GM19463 (cell line): ENCODE measurements around the gene CDC42EP2.

Source experiments
- ATAC-seq: cut with Tn5 transposase; IDR thresholded peaks from one replicate; pipeline ENCODE4 v1.9.1; 2021; ENCODE audit warnings: mild to moderate bottlenecking, moderate library complexity; ENCODE audit not compliant: unreplicated experiment

CDC42EP2 gene, protein sequence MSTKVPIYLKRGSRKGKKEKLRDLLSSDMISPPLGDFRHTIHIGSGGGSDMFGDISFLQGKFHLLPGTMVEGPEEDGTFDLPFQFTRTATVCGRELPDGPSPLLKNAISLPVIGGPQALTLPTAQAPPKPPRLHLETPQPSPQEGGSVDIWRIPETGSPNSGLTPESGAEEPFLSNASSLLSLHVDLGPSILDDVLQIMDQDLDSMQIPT

GRCh38 chr11:65314501-65315203 is at the start of gene CDC42EP2:
Gene CDC42EP2 (plus strand): TSS chr11:65314866. CDS start chr11:65320899, 6,033 bp downstream.
- peak; percentile 83 for ATAC-seq

GRCh38 chr11:65266210-65266609 is 48.5 kb upstream of the CDC42EP2 start:
- ATAC-seq = no peak

- ATAC-seq = no peak
Measured at GRCh38 chr11:65274735-65275682, 39.7 kb upstream of the CDC42EP2 start.

DNA sequence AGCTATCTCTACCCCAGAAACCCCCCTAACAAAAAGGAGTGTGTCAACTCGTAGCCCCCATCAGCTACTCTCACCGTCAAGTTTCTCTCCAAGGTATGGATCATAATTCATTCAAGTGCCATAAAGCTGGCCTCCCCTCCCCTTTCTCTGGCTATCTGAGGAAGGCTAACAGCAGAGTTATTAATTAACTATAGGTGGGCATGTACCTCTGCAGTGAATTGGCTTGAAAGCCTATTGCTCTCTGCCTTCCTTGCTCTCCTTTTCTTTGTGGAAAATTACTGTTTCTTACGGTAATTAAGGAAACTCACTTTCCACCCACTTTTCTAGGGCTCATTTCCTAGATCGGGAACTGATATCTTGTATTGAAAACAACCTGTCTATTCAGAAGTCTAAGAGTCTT is 38.8 kb upstream of the CDC42EP2 start:
- ATAC-seq = no peak

DNA sequence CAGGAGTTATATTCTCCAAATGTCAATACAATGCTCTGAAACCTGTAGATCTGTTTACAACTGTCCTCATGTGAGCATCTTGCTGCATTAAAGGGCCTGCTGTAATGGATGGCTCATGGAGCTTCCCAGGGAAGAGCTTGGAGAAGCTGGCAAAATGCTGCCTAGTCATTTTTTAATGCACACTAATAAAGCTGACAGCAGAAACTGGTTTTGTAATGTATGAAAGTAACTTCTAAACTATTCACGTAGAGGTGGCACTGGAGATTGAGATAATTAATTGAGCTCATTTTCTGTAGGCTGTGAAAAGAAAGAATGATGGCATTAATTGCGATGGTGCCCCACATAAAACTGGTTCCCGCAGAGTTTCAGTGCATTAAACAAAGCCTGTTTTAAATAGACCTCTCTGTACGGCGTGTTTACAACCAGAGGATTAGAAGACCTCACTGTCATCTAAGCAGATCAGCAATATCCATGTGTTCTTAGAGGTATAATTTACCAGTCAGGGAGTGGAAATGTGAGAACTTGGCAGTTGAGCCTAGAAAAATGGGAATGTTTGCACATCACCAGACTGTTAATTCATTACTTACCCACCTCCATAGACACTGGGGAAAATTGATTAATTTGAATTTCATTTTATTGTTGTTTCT is 36.9 kb upstream of the CDC42EP2 start:
- no peak for ATAC-seq

GRCh38 chr11:65278356-65278755 is 36.3 kb upstream of the CDC42EP2 start:
- no peak for ATAC-seq

GRCh38 chr11:65279279-65279678 is 35.4 kb upstream of the CDC42EP2 start:
- ATAC-seq = no peak

GRCh38 chr11:65279741-65280440 is 34.8 kb upstream of the CDC42EP2 start:
- ATAC-seq = no peak

GRCh38 chr11:65280646-65281045 is 34.0 kb upstream of the CDC42EP2 start:
- no peak for ATAC-seq

DNA sequence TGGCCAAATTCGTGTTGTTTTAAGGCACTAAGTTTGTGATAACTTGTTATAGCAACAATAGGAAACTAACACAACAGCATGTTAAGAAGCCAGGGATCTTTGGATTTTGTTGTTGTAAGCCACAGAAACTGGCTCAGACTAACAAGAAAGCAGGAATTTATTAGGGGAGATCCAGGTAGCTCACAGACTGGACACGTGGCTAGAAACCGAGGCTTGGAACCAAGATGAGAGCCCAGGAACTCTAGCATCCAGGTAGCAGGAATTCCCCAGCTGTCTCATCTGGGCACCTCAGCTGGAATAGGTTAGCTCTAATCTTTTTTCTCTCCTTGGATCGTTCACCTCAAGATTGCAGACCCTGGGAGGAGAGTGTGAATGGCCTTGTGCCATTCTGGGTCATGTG is 28.0 kb upstream of the CDC42EP2 start:
- no peak for ATAC-seq

- ATAC-seq = no peak
Measured at GRCh38 chr11:65287601-65288000, 27.1 kb upstream of the CDC42EP2 start.

- no peak for ATAC-seq
Measured at GRCh38 chr11:65288706-65289536, 25.7 kb upstream of the CDC42EP2 start.

DNA sequence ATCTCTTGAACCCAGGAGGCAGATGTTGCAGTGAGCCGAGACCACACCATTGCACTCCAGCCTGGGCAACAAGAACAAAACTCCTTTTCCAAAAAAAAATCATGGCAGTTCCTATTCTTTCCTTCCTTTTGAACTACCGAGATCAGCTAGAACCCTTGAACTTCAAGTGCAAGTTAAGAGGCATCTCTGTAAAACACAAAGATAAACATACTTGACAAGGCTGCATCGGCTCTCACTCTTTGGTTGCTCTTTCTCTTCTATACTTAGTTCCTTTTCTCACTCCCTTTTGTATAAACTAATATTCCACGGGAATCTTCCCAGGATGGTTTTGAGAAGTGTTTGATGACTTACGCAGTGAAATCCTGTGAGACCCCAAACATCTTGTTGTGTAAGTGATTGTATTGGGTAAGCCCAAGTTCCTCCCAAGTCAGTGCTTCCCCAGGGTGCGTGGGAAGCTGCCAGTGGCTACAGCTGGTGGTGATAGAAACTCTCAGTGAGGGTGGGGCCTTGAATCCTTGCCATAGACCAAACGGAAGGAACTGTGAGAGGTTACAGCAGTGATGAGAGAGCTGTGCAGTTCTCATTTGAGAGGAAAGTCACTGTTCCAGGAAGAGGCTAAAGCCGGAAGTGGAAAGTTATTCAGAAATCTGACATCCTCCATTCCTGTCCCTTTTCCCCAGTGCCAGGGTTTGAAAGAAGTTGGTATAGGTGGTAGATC is 24.1 kb upstream of the CDC42EP2 start:
- no peak for ATAC-seq

- no peak for ATAC-seq
Measured at GRCh38 chr11:65291613-65292012, 23.1 kb upstream of the CDC42EP2 start.

DNA sequence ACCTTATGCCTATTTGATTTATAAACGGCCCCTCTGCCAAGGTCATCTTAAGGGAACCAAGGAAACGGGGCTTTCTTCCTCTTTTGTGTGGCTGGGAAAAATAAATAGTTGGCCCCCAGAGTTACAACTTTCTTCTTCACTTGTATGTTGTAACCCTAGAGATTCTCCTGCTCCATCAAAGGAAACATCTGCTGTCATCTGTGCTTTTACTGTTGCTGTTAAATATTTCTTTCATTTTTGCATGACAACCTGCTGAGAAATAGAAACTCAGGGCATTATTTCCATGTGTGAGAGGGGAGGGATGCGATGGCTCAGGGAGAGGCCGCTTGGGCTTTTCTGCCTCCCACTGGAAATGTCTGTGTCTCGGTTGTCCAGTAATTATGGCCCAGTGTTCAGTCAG is 21.8 kb upstream of the CDC42EP2 start:
- ATAC-seq = no peak

GRCh38 chr11:65293909-65294381 is 20.7 kb upstream of the CDC42EP2 start:
- no peak for ATAC-seq

DNA sequence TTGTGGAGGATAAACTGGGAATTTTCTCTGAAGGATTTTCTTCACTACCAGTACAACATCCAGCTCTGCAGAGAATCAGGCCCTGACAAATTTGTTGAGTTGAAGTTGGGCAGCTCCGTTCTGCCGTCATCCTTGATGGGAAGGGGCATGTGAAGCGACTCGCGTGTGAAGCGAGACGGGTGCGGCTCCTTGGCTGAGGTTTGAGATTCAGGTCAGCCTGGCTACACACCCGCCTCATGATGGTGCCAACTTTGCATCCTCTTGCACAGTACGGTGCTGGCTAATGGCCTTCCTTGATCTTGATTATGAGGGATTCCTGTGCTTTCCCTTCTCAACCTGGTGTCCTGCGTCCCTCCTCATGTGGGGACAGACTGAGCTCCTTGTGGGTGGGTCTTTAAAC is 19.7 kb upstream of the CDC42EP2 start:
- no peak for ATAC-seq

GRCh38 chr11:65295571-65296341 is 18.9 kb upstream of the CDC42EP2 start:
- ATAC-seq = no peak
